Measurements from ENCODE around the gene RASGEF1C.

GRCh38 chr5:180069589-180070247, 139.3 kb downstream of the RASGEF1C start:
- TF ChIP-seq YY1 (IDR thresholded peaks at IDR 0.05; ENCODE audit: insufficient read depth, insufficient read length) (no peak), SUZ12 (IDR thresholded peaks at IDR 0.05; ENCODE audit: extremely low read depth, insufficient read depth, insufficient read length) (no peak), ZNF274 (IDR thresholded peaks at IDR 0.05; ENCODE audit: low read depth, low read length) (no peak)

All from NT2/D1 (cell line).